LNCAP (cell line): Measurements from ENCODE around the gene GALNS.

Experiments
- TF ChIP-seq, protein P1 (sequence below): fragments of 450-650 bp; IDR thresholded peaks from 2 replicates; pipeline ENCODE4 v1.5.1; 2017; ENCODE audit warnings: mild to moderate bottlenecking

The GALNS gene

DNA sequence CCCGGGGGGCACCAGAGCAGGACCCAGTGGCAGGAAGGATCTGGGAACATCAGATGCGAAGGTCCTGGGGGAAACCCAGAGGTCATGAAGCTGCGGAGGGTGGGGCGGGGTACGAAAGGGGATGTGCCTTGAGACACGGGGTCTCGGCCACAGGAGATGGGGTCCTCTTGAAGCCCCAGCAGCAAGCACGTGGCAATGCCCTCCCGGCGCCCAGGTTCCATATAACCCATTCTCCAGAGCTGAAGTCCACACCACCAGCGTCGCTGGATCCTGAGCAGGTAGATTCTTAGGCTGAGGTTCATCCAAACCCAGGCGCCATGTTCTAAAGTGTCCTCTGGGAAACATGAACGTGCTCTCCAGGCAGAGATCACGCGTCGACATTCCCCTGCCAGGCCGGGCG is 92.7 kb downstream of the GALNS start:
- TF ChIP-seq, protein P1, sequence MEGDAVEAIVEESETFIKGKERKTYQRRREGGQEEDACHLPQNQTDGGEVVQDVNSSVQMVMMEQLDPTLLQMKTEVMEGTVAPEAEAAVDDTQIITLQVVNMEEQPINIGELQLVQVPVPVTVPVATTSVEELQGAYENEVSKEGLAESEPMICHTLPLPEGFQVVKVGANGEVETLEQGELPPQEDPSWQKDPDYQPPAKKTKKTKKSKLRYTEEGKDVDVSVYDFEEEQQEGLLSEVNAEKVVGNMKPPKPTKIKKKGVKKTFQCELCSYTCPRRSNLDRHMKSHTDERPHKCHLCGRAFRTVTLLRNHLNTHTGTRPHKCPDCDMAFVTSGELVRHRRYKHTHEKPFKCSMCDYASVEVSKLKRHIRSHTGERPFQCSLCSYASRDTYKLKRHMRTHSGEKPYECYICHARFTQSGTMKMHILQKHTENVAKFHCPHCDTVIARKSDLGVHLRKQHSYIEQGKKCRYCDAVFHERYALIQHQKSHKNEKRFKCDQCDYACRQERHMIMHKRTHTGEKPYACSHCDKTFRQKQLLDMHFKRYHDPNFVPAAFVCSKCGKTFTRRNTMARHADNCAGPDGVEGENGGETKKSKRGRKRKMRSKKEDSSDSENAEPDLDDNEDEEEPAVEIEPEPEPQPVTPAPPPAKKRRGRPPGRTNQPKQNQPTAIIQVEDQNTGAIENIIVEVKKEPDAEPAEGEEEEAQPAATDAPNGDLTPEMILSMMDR, result no peak
